GM12872 (cell line): Measurements from ENCODE around the gene REPIN1.

Experiments
- CTCF ChIP-seq: IDR thresholded peaks from 3 replicates; pipeline ENCODE4 v1.5.1; 2011; ENCODE audit warnings: low read depth, mild to moderate bottlenecking, low read length, moderate library complexity; ENCODE audit not compliant: insufficient read depth

Gene REPIN1

GRCh38 chr7:150412518-150413488 is 44.2 kb downstream of the REPIN1 start:
- TF ChIP-seq CTCF = no peak

GRCh38 chr7:150413640-150414081 is 45.0 kb downstream of the REPIN1 start:
- TF ChIP-seq CTCF = no peak

- TF ChIP-seq CTCF = no peak
Observed at GRCh38 chr7:150415161-150416153, 46.8 kb downstream of the REPIN1 start.

GRCh38 chr7:150417239-150417638 is 48.6 kb downstream of the REPIN1 start:
- TF ChIP-seq CTCF = no peak

GRCh38 chr7:150417863-150418262 is 49.2 kb downstream of the REPIN1 start:
- TF ChIP-seq CTCF = peak; percentile 36; the same call in 2 of the 3 replicates

- no peak for TF ChIP-seq CTCF
Observed at GRCh38 chr7:150420242-150420641, 51.6 kb downstream of the REPIN1 start.
